ENCODE data around the gene RFX8. TPM values are rescaled to one million over a fixed set of nuclear protein-coding genes. Genes with fewer than 3 reads are reported as not detected.

The RFX8 gene
- total and polyA plus RNA-seq, 2 of the 8 experiments (the other 6 are each of a cell fraction or from before 2014, with no cell fraction given), result 0.60 to 0.97 TPM

GRCh38 chr2:101382442-101382841, 92.5 kb downstream of the RFX8 start (continued):
- TF ChIP-seq BACH1 (IDR thresholded peaks at IDR 0.05; ENCODE audit: low read length), result no peak
- no peak for TF ChIP-seq SIX5 (IDR thresholded peaks at IDR 0.05; ENCODE audit: low read depth, low read length)
- TF ChIP-seq CREB1 (IDR thresholded peaks at IDR 0.05), result no peak
- TF ChIP-seq SIRT6 (IDR thresholded peaks at IDR 0.05; ENCODE audit: low read length), result no peak
- no peak for TF ChIP-seq CTCF (IDR thresholded peaks at IDR 0.05; ENCODE audit: control extremely low read depth in 1 of 3, insufficient read depth in 1 of 3, low read depth in 1 of 3, low read length in 3 of 3)
- TF ChIP-seq HDAC6 (IDR thresholded peaks at IDR 0.05; ENCODE audit: low read depth, low read length), result no peak
- TF ChIP-seq JUN (IDR thresholded peaks at IDR 0.05; ENCODE audit: low read depth, low read length), result no peak
- TF ChIP-seq SRF (IDR thresholded peaks at IDR 0.05; ENCODE audit: low read depth, low read length), result no peak
- TF ChIP-seq ASH2L (IDR thresholded peaks at IDR 0.05; ENCODE audit: low read length), result no peak
- TF ChIP-seq KDM4A (IDR thresholded peaks at IDR 0.05; ENCODE audit: low read depth, low read length, severe bottlenecking), result no peak

Measured in H1 (cell line).